ENCODE results near the gene DCLK3. TPM values are rescaled to one million over a fixed set of nuclear protein-coding genes. Genes with fewer than 3 reads are reported as not detected.

The DCLK3 gene
- total RNA-seq, 1 donor from 2014 or later = not detected

GRCh38 chr3:36750737-36751136 lies 13.6 kb downstream of the DCLK3 start:
- Mint-ChIP-seq H3K36me3 (ENCODE audit: low read depth) (no peaks in the 10 kb centered on the region), H3K4me1 (no peaks in the 10 kb centered on the region), H3K4me3 (no peak overlapping the region), H3K27me3 (peaks cover 13% of the 10 kb centered on the region), H3K27ac (no peak overlapping the region), H3K9me3 (no peaks in the 10 kb centered on the region)
- intact Hi-C loops (cut with micrococcal nuclease) = no loop called here
- DNase-seq = no peak

GRCh38 chr3:36744763-36745162 lies 19.6 kb downstream of the DCLK3 start:
- Mint-ChIP-seq H3K4me1 (no peaks in the 10 kb centered on the region), H3K27me3 (peaks cover 17% of the 10 kb centered on the region), H3K9me3 (no peaks in the 10 kb centered on the region), H3K4me3 (no peak overlapping the region), H3K36me3 (ENCODE audit: low read depth) (no peaks in the 10 kb centered on the region), H3K27ac (no peak overlapping the region)
- DNase-seq = no peak
- intact Hi-C loops (cut with micrococcal nuclease) = no loop called here

GRCh38 chr3:36743826-36744225 lies 20.5 kb downstream of the DCLK3 start:
- no peaks in the 10 kb centered on the region for H3K4me1 Mint-ChIP-seq
- DNase-seq = no peak
- H3K4me3 Mint-ChIP-seq = no peak overlapping the region
- intact Hi-C loops (cut with micrococcal nuclease) = no loop called here
- H3K36me3 Mint-ChIP-seq (ENCODE audit: low read depth) = no peaks in the 10 kb centered on the region
- peaks cover 17% of the 10 kb centered on the region for H3K27me3 Mint-ChIP-seq
- H3K27ac Mint-ChIP-seq = no peak overlapping the region
- no peaks in the 10 kb centered on the region for H3K9me3 Mint-ChIP-seq

- Mint-ChIP-seq H3K9me3 (no peaks in the 10 kb centered on the region), H3K4me1 (no peaks in the 10 kb centered on the region), H3K27ac (no peak overlapping the region), H3K36me3 (ENCODE audit: low read depth) (no peaks in the 10 kb centered on the region), H3K4me3 (no peak overlapping the region), H3K27me3 (peaks cover 12% of the 10 kb centered on the region)
- intact Hi-C loops (cut with micrococcal nuclease) = no loop called here
- DNase-seq = no peak
These were observed 23.1 kb downstream of the DCLK3 start for GRCh38 chr3:36741285-36741684.

- Mint-ChIP-seq H3K4me1 (no peaks in the 10 kb centered on the region), H3K27ac (no peak overlapping the region), H3K9me3 (no peaks in the 10 kb centered on the region), H3K36me3 (ENCODE audit: low read depth) (no peaks in the 10 kb centered on the region), H3K27me3 (peaks cover 11% of the 10 kb centered on the region), H3K4me3 (no peak overlapping the region)
- intact Hi-C loops (cut with micrococcal nuclease) = no loop called here
- DNase-seq = no peak
These were observed 23.6 kb downstream of the DCLK3 start for GRCh38 chr3:36740787-36741186.

- Mint-ChIP-seq H3K4me1 (no peaks in the 10 kb centered on the region), H3K27me3 (peaks cover 7% of the 10 kb centered on the region), H3K36me3 (ENCODE audit: low read depth) (no peaks in the 10 kb centered on the region), H3K27ac (no peak overlapping the region), H3K4me3 (no peak overlapping the region), H3K9me3 (no peaks in the 10 kb centered on the region)
- intact Hi-C loops (cut with micrococcal nuclease) = no loop called here
- DNase-seq = no peak
These were observed 25.7 kb downstream of the DCLK3 start for GRCh38 chr3:36738702-36739101.

GRCh38 chr3:36736301-36736700 lies 28.1 kb downstream of the DCLK3 start:
- no peak for DNase-seq

GRCh38 chr3:36734742-36735141 lies 29.6 kb downstream of the DCLK3 start:
- Mint-ChIP-seq H3K27ac (no peak overlapping the region), H3K9me3 (no peaks in the 10 kb centered on the region), H3K27me3 (peaks cover 8% of the 10 kb centered on the region), H3K4me1 (no peaks in the 10 kb centered on the region), H3K4me3 (no peak overlapping the region), H3K36me3 (ENCODE audit: low read depth) (no peaks in the 10 kb centered on the region)
- intact Hi-C loops (cut with micrococcal nuclease) = no loop called here
- DNase-seq = no peak

More at GRCh38 chr3:36736301-36736700, 28.1 kb downstream of the DCLK3 start:
- intact Hi-C loops (cut with micrococcal nuclease) = no loop called here
- no peaks in the 10 kb centered on the region for H3K36me3 Mint-ChIP-seq (ENCODE audit: low read depth)
- H3K4me3 Mint-ChIP-seq = no peak overlapping the region
- H3K4me1 Mint-ChIP-seq = no peaks in the 10 kb centered on the region
- H3K27me3 Mint-ChIP-seq = peaks cover 5% of the 10 kb centered on the region
- no peaks in the 10 kb centered on the region for H3K9me3 Mint-ChIP-seq
- no peak overlapping the region for H3K27ac Mint-ChIP-seq

- no peaks in the 10 kb centered on the region for H3K9me3 Mint-ChIP-seq
- no peaks in the 10 kb centered on the region for H3K4me1 Mint-ChIP-seq
- intact Hi-C loops (cut with micrococcal nuclease) = no loop called here
- no peak overlapping the region for H3K27ac Mint-ChIP-seq
- H3K4me3 Mint-ChIP-seq = no peak overlapping the region
- H3K36me3 Mint-ChIP-seq (ENCODE audit: low read depth) = no peaks in the 10 kb centered on the region
- peaks cover 8% of the 10 kb centered on the region for H3K27me3 Mint-ChIP-seq
- DNase-seq = no peak
These were observed 30.6 kb downstream of the DCLK3 start for GRCh38 chr3:36733723-36734122.

- DNase-seq = no peak
These were observed 31.1 kb downstream of the DCLK3 start for GRCh38 chr3:36733162-36733696.

GRCh38 chr3:36730966-36731365 lies 33.4 kb downstream of the DCLK3 start:
- Mint-ChIP-seq H3K27me3 (peaks cover 10% of the 10 kb centered on the region), H3K36me3 (ENCODE audit: low read depth) (no peaks in the 10 kb centered on the region), H3K9me3 (no peaks in the 10 kb centered on the region), H3K27ac (no peak overlapping the region), H3K4me3 (no peak overlapping the region), H3K4me1 (no peaks in the 10 kb centered on the region)
- intact Hi-C loops (cut with micrococcal nuclease) = no loop called here
- DNase-seq = no peak

More at GRCh38 chr3:36733162-36733696, 31.1 kb downstream of the DCLK3 start:
- intact Hi-C loops (cut with micrococcal nuclease) = no loop called here
- no peaks in the 10 kb centered on the region for H3K36me3 Mint-ChIP-seq (ENCODE audit: low read depth)
- no peaks in the 10 kb centered on the region for H3K9me3 Mint-ChIP-seq
- peaks cover 8% of the 10 kb centered on the region for H3K27me3 Mint-ChIP-seq
- H3K27ac Mint-ChIP-seq = no peak overlapping the region
- H3K4me3 Mint-ChIP-seq = no peak overlapping the region
- no peaks in the 10 kb centered on the region for H3K4me1 Mint-ChIP-seq

GRCh38 chr3:36729204-36730056 lies 34.9 kb downstream of the DCLK3 start:
- intact Hi-C loops (cut with micrococcal nuclease) = loop anchor here (1.0 to 2.0 kb wide), 3 partner anchors 140 to 1049 kb away; no protein-coding TSS in a partner anchor
- Mint-ChIP-seq H3K4me1 (no peaks in the 10 kb centered on the region), H3K27ac (no peak overlapping the region), H3K27me3 (peaks cover 10% of the 10 kb centered on the region), H3K9me3 (no peaks in the 10 kb centered on the region), H3K36me3 (ENCODE audit: low read depth) (no peaks in the 10 kb centered on the region), H3K4me3 (no peak overlapping the region)
- DNase-seq = no peak

- Mint-ChIP-seq H3K27ac (no peak overlapping the region), H3K36me3 (ENCODE audit: low read depth) (no peaks in the 10 kb centered on the region), H3K9me3 (no peaks in the 10 kb centered on the region), H3K4me3 (no peak overlapping the region), H3K4me1 (no peaks in the 10 kb centered on the region), H3K27me3 (peaks cover 2% of the 10 kb centered on the region)
- DNase-seq = no peak
- intact Hi-C loops (cut with micrococcal nuclease) = no loop called here
These were observed 49.8 kb downstream of the DCLK3 start for GRCh38 chr3:36714343-36715086.

GRCh38 chr3:36713904-36714303 lies 50.4 kb downstream of the DCLK3 start:
- no peaks in the 10 kb centered on the region for H3K9me3 Mint-ChIP-seq
- intact Hi-C loops (cut with micrococcal nuclease) = no loop called here
- H3K4me3 Mint-ChIP-seq = no peak overlapping the region
- H3K4me1 Mint-ChIP-seq = no peaks in the 10 kb centered on the region
- H3K27ac Mint-ChIP-seq = no peak overlapping the region
- no peak for DNase-seq
- H3K36me3 Mint-ChIP-seq (ENCODE audit: low read depth) = no peaks in the 10 kb centered on the region
- no peaks in the 10 kb centered on the region for H3K27me3 Mint-ChIP-seq
